Left lung (tissue), 10 donors: ENCODE results near the gene ZNF319. TPM values are rescaled to one million over a fixed set of nuclear protein-coding genes. Genes with fewer than 3 reads are reported as not detected.
A peak's percentile ranks its signal among the peaks of the same experiment; 100 is the strongest.

Experiments used
- ATAC-seq: fragments of 200-7000 bp; cut with Tn5 transposase; one replicate; pipeline ENCODE4 v1.9.1; 2020; ENCODE audit warnings: moderate library complexity
- DNase-seq, 4 donors: peaks; one replicate each; pipeline ENCODE4 v3.0.0-alpha.2; 2013 to 2020
- H3K27ac ChIP-seq, 2 donors: fragments of 200-600 bp; sonication (generic) in 1 of 2; one replicate each; pipeline versions ENCODE4 v1.5.0 to v1.8.0; 2020 to 2021
- H3K27me3 ChIP-seq, 2 donors: fragments of 200-600 bp; sonication (generic) in 1 of 2; one replicate each; pipeline versions ENCODE4 v1.5.0 to v1.8.0; 2020 to 2021
- H3K36me3 ChIP-seq, 2 donors: fragments of 200-600 bp; sonication (generic) in 1 of 2; one replicate each; pipeline versions ENCODE4 v1.5.0 to v1.8.0; 2020 to 2021
- H3K4me1 ChIP-seq, 2 donors: fragments of 200-600 bp; one replicate each; pipeline ENCODE4 v1.8.0; 2021
- H3K4me3 ChIP-seq, 2 donors: fragments of 200-600 bp; sonication (generic) in 1 of 2; one replicate each; pipeline versions ENCODE4 v1.5.0 to v1.8.0; 2020 to 2021; ENCODE audit warnings: mild to moderate bottlenecking in 1 of 2
- H3K9me3 ChIP-seq, 2 donors: fragments of 200-600 bp; sonication (generic) in 1 of 2; one replicate each; pipeline versions ENCODE4 v1.5.0 to v1.8.0; 2020 to 2021
- CTCF ChIP-seq, 2 donors: fragments of 200-600 bp; sonication (generic) in 1 of 2; IDR thresholded peaks; one replicate each; pipeline versions ENCODE4 v1.5.0 to v1.8.0; 2021; ENCODE audit warnings: antibody characterized with exemption in 2 of 2
- intact Hi-C, 2 donors: fragments of 100-400 bp; cut with DNase I; formaldehyde crosslinking; loops; one replicate each; pipeline versions ENCODE4 v1.11.2 to v1.14.2; 2022
- polyA plus RNA-seq, 6 donors: library from polyadenylated mRNA; unstranded; fragments of 120-200 nt; gene quantifications; one replicate each; pipeline ENCODE4 v1.2.1, GENCODE V29; 2013; ENCODE audit not compliant: insufficient read length in 6 of 6
- total RNA-seq, 2 donors: library from RNA; stranded (reverse); fragmentation: NEBNext Ultra II Directional; extraction: Animal tissue kit (Norgen Biotek cat#: 25700); gene quantifications; one replicate each; pipeline ENCODE4 v1.2.1, GENCODE V29; 2021
- donor health status: DM: no; HTN: yes; CAD: no.
- donor health status: DM: no; HTN: no; CAD: no.

Gene ZNF319
- total and polyA plus RNA-seq, 8 donors: 7.8 to 12.0 (median 10.7) TPM

- no peak for TF ChIP-seq CTCF (IDR thresholded peaks at IDR 0.05)
- Histone ChIP-seq H3K4me3 (no peak overlapping the region), H3K4me1 (peaks cover 0 to 14% of the 10 kb centered on the region in 2 donors), H3K27me3 (no peaks in the 10 kb centered on the region), H3K9me3 (no peaks in the 10 kb centered on the region), H3K36me3 (peaks cover 0 to 75% of the 10 kb centered on the region in 2 donors), H3K27ac (no peak overlapping the region)
- DNase-seq (peak in 1 of 4 donors; percentile 22), ATAC-seq (no peak)
- intact Hi-C loops: no loop called here
These were observed 16.5 kb upstream of the ZNF319 start for GRCh38 chr16:58016840-58017446.

- DNase-seq (no peak), ATAC-seq (no peak)
- Histone ChIP-seq H3K27me3 (no peaks in the 10 kb centered on the region), H3K9me3 (no peaks in the 10 kb centered on the region), H3K36me3 (peaks cover 0 to 86% of the 10 kb centered on the region in 2 donors), H3K4me1 (no peaks in the 10 kb centered on the region), H3K27ac (no peak overlapping the region), H3K4me3 (no peak overlapping the region)
- intact Hi-C loops: no loop called here
- no peak for TF ChIP-seq CTCF (IDR thresholded peaks at IDR 0.05)
These were observed 12.9 kb upstream of the ZNF319 start for GRCh38 chr16:58013201-58013956.

- Histone ChIP-seq H3K36me3 (peaks cover 0 to 82% of the 10 kb centered on the region in 2 donors), H3K4me1 (no peaks in the 10 kb centered on the region), H3K4me3 (no peak overlapping the region), H3K27me3 (no peaks in the 10 kb centered on the region), H3K27ac (no peak overlapping the region), H3K9me3 (no peaks in the 10 kb centered on the region)
- ATAC-seq (no peak), DNase-seq (peak in 1 of 4 donors; percentile 31)
- intact Hi-C loops: no loop called here
- TF ChIP-seq CTCF (IDR thresholded peaks at IDR 0.05): no peak
These were observed 12.0 kb upstream of the ZNF319 start for GRCh38 chr16:58012481-58012880.

- Histone ChIP-seq H3K27me3 (no peaks in the 10 kb centered on the region), H3K27ac (no peak overlapping the region), H3K36me3 (peaks cover 0 to 80% of the 10 kb centered on the region in 2 donors), H3K4me1 (no peaks in the 10 kb centered on the region), H3K9me3 (no peaks in the 10 kb centered on the region), H3K4me3 (no peak overlapping the region)
- intact Hi-C loops: no loop called here
- no peak for TF ChIP-seq CTCF (IDR thresholded peaks at IDR 0.05)
- ATAC-seq (no peak), DNase-seq (no peak)
These were observed 11.2 kb upstream of the ZNF319 start for GRCh38 chr16:58011652-58012051.

GRCh38 chr16:58010886-58011285 is 10.4 kb upstream of the ZNF319 start:
- H3K27me3 ChIP-seq: no peaks in the 10 kb centered on the region
- ATAC-seq (no peak), DNase-seq (no peak)
- no peaks in the 10 kb centered on the region for H3K4me1 ChIP-seq
- TF ChIP-seq CTCF (IDR thresholded peaks at IDR 0.05): no peak
- H3K9me3 ChIP-seq: no peaks in the 10 kb centered on the region
- H3K27ac ChIP-seq: no peak overlapping the region
- no peak overlapping the region for H3K4me3 ChIP-seq
- intact Hi-C loops: no loop called here
- H3K36me3 ChIP-seq: peaks cover 0 to 87% of the 10 kb centered on the region in 2 donors
